ENCODE data around the gene PPP2R2B. TPM values are rescaled to one million over a fixed set of nuclear protein-coding genes. Genes with fewer than 3 reads are reported as not detected.

The PPP2R2B gene
- total and polyA plus RNA-seq, 2 of the 4 experiments (the other 2 are of a cell fraction), result not detected

- in situ Hi-C loops (cut with MboI; ENCODE audit: low sequenced_read_pairs), result no loop called here
- Histone ChIP-seq H4K5ac (ENCODE audit: low read depth, low read length) (no peak overlapping the region), H2BK15ac (ENCODE audit: low read depth, low read length) (no peak overlapping the region), H2BK20ac (ENCODE audit: low read depth, low read length) (no peak overlapping the region), H3K9ac (ENCODE audit: low read depth, low read length) (no peak overlapping the region), H3K18ac (ENCODE audit: low read depth, low read length) (no peak overlapping the region), H2BK5ac (ENCODE audit: low read depth, low read length, poor library complexity, severe bottlenecking) (no peak overlapping the region), H3K9me1 (ENCODE audit: insufficient read depth, low read length) (no peaks in the 10 kb centered on the region), H2AK5ac (ENCODE audit: low read depth, low read length) (no peak overlapping the region), H3K4me1 (ENCODE audit: control insufficient read depth, insufficient read depth, low read length) (no peaks in the 10 kb centered on the region), H4K20me1 (ENCODE audit: insufficient read depth, low read length) (no peaks in the 10 kb centered on the region), H3K23ac (ENCODE audit: low read depth, low read length) (no peak overlapping the region), H2AFZ (replicated peaks; ENCODE audit: low read length, poor library complexity) (no peak overlapping the region), H3K36me3 (ENCODE audit: control insufficient read depth, insufficient read depth, low read length) (no peaks in the 10 kb centered on the region), H3K4ac (ENCODE audit: low read depth, low read length) (no peak overlapping the region), H3K27ac (ENCODE audit: insufficient read depth, low read length) (no peak overlapping the region), H3K14ac (replicated peaks; ENCODE audit: low read depth, low read length) (no peak overlapping the region), H3K79me1 (ENCODE audit: low read depth in 1 of 2, low read length in 2 of 2) (no peaks in the 10 kb centered on the region), H3K9me3 (ENCODE audit: control insufficient read depth, insufficient read depth, low read length) (no peaks in the 10 kb centered on the region), H2AK9ac (replicated peaks; ENCODE audit: low read depth, low read length, poor library complexity) (no peak overlapping the region), H4K8ac (ENCODE audit: low read depth in 2 of 2, low read length in 2 of 2) (no peak overlapping the region), H3K4me2 (ENCODE audit: low read depth, low read length) (no peak overlapping the region), H3K4me3 (ENCODE audit: insufficient read depth, low read depth, low read length) (no peak overlapping the region), H4K91ac (ENCODE audit: insufficient read depth, low read depth, low read length) (no peak overlapping the region), H3K56ac (ENCODE audit: extremely low read depth, insufficient read depth, low read length) (no peak overlapping the region), H3K27me3 (ENCODE audit: control insufficient read depth, insufficient read depth, low read length) (no peaks in the 10 kb centered on the region), H2BK120ac (ENCODE audit: low read depth, low read length) (no peak overlapping the region)
- intact Hi-C loops (cut with micrococcal nuclease), result no loop called here
- dilution Hi-C loops (cut with HindIII; ENCODE audit: low sequenced_read_pairs, unreplicated experiment), result no loop called here
- no TSS peak for BruUV-seq (replicated peaks)
- DNase-seq, result no peak
- no CpG with 5 or more reads among the region's 2 CpGs for WGBS, 2 experiments (ENCODE audit: extremely low coverage in 2 of 2, insufficient read length in 1 of 2)
- ChIA-PET CTCF (no interaction called here), POLR2A (ENCODE audit: unreplicated experiment) (no interaction called here)
- no peak for ATAC-seq (ENCODE audit: low read depth)
- TF ChIP-seq RFX5 (IDR thresholded peaks at IDR 0.05; ENCODE audit: low read depth, low read length), result no peak
- TF ChIP-seq, protein P1, sequence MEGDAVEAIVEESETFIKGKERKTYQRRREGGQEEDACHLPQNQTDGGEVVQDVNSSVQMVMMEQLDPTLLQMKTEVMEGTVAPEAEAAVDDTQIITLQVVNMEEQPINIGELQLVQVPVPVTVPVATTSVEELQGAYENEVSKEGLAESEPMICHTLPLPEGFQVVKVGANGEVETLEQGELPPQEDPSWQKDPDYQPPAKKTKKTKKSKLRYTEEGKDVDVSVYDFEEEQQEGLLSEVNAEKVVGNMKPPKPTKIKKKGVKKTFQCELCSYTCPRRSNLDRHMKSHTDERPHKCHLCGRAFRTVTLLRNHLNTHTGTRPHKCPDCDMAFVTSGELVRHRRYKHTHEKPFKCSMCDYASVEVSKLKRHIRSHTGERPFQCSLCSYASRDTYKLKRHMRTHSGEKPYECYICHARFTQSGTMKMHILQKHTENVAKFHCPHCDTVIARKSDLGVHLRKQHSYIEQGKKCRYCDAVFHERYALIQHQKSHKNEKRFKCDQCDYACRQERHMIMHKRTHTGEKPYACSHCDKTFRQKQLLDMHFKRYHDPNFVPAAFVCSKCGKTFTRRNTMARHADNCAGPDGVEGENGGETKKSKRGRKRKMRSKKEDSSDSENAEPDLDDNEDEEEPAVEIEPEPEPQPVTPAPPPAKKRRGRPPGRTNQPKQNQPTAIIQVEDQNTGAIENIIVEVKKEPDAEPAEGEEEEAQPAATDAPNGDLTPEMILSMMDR (conservative IDR thresholded peaks at IDR 0.05; ENCODE audit: low read depth, low read length), result no peak
- no peak for TF ChIP-seq FOS (IDR thresholded peaks at IDR 0.05; ENCODE audit: low read depth, low read length)
- no peak for TF ChIP-seq RAD21 (IDR thresholded peaks at IDR 0.05; ENCODE audit: low read length)
- TF ChIP-seq RCOR1 (IDR thresholded peaks at IDR 0.05; ENCODE audit: insufficient replicate concordance, low read length), result no peak
- no peak for TF ChIP-seq ELK1 (IDR thresholded peaks at IDR 0.05; ENCODE audit: borderline replicate concordance, low read depth, low read length)
- TF ChIP-seq SMC3 (IDR thresholded peaks at IDR 0.05; ENCODE audit: low read depth, low read length), result no peak
- TF ChIP-seq MAFK (IDR thresholded peaks at IDR 0.05; ENCODE audit: low read depth, low read length), result no peak
Observed at GRCh38 chr5:146866263-146866662, 12.3 kb downstream of the PPP2R2B start.
